SK-N-SH (cell line): ENCODE results near the gene PDGFA. TPM values are rescaled to one million over a fixed set of nuclear protein-coding genes. Genes with fewer than 3 reads are reported as not detected.

Experiments used
- CTCF ChIA-PET: fragments of 300-600, 350-600 bp; formaldehyde crosslinking; extraction: SDS; loops from one replicate; lab custom pipeline; 2021; lab: Yijun Ruan, JAX
- POLR2A ChIA-PET: fragments of 350-600 bp; sonication (Branson Sonifier 250); formaldehyde crosslinking; extraction: SDS; loops from one replicate; lab custom pipeline; 2020; ENCODE audit warnings: antibody characterized with exemption, inconsistent platforms; lab: Yijun Ruan, JAX
- DNase-seq: peaks from one replicate; pipeline ENCODE4 v3.0.0; 2012
- H2AFZ ChIP-seq: fragments of 200-600 bp; sonication (generic); 2 replicates; pipeline ENCODE4 v1.8.1; 2016; ENCODE audit warnings: antibody characterized with exemption, mild to moderate bottlenecking, low read depth
- H3F3A ChIP-seq: fragments of 200-600 bp; sonication (generic); replicated peaks from 2 replicates; pipeline ENCODE3; 2016; ENCODE audit warnings: antibody characterized with exemption, mild to moderate bottlenecking; ENCODE audit not compliant: insufficient read depth
- H3K27ac ChIP-seq, 2 experiments: fragments of 200-500 bp in 1 of 2; fragments of 200-600 bp in 1 of 2; sonication (Bioruptor generic) in 1 of 2; sonication (generic), shearing (Covaris generic) in 1 of 2; 2 replicates each; pipeline versions ENCODE4 v1.5.1 to v1.6.1; 2014 to 2016; ENCODE audit warnings: low read depth in 2 of 2, inconsistent platforms in 1 of 2, low read length in 1 of 2, mild to moderate bottlenecking in 1 of 2, mixed read lengths in 1 of 2
- H3K27me3 ChIP-seq: fragments of 200-600 bp; sonication (generic), shearing (Covaris generic); 2 replicates; pipeline ENCODE4 v1.6.1; 2016; ENCODE audit warnings: mixed run types; ENCODE audit not compliant: insufficient read depth
- H3K36me3 ChIP-seq, 2 experiments: fragments of 200-500 bp in 1 of 2; fragments of 200-600 bp in 1 of 2; sonication (Bioruptor generic) in 1 of 2; sonication (generic) in 1 of 2; replicated peaks in 1 of 2; 2 replicates each; pipeline versions ENCODE3 to v1.5.1; 2014 to 2016; ENCODE audit warnings: low read length in 1 of 2, mild to moderate bottlenecking in 1 of 2; ENCODE audit not compliant: insufficient read depth in 2 of 2, control insufficient read depth in 1 of 2
- H3K4me1 ChIP-seq, 2 experiments: fragments of 200-500 bp in 1 of 2; fragments of 200-600 bp in 1 of 2; sonication (Bioruptor generic) in 1 of 2; sonication (generic), shearing (Covaris generic) in 1 of 2; 2 replicates each; pipeline versions ENCODE4 v1.5.1 to v1.6.1; 2014 to 2016; ENCODE audit warnings: low read depth in 1 of 2, low read length in 1 of 2, mixed run types in 1 of 2; ENCODE audit not compliant: insufficient read depth in 2 of 2, control insufficient read depth in 1 of 2
- H3K4me2 ChIP-seq: fragments of 200-600 bp; sonication (generic), shearing (Covaris generic); 2 replicates; pipeline ENCODE4 v1.6.1; 2017; ENCODE audit warnings: mixed run types
- H3K4me3 ChIP-seq, 2 experiments: fragments of 200-500 bp in 1 of 2; fragments of 200-600 bp in 1 of 2; sonication (Bioruptor generic) in 1 of 2; sonication (generic), shearing (Covaris generic) in 1 of 2; 2 replicates each; pipeline versions ENCODE4 v1.5.1 to v1.8.1; 2014 to 2016; ENCODE audit warnings: low read depth in 2 of 2, inconsistent platforms in 1 of 2, low read length in 1 of 2, mild to moderate bottlenecking in 1 of 2, mixed read lengths in 1 of 2, moderate library complexity in 1 of 2
- H3K79me2 ChIP-seq: fragments of 200-600 bp; sonication (generic); 2 replicates; pipeline ENCODE4 v1.8.1; 2017; ENCODE audit warnings: mild to moderate bottlenecking; ENCODE audit not compliant: insufficient read depth
- H3K9ac ChIP-seq: fragments of 200-600 bp; sonication (generic); 2 replicates; pipeline ENCODE4 v1.6.1; 2017; ENCODE audit warnings: mixed run types
- H3K9me2 ChIP-seq: fragments of 200-600 bp; sonication (generic); 2 replicates; pipeline ENCODE4 v1.6.1; 2017; ENCODE audit warnings: mixed run types
- H3K9me3 ChIP-seq: fragments of 200-600 bp; sonication (generic); 2 replicates; pipeline ENCODE4 v1.6.1; 2017; ENCODE audit warnings: mixed run types, mild to moderate bottlenecking, moderate library complexity
- H4K20me1 ChIP-seq: fragments of 200-600 bp; sonication (generic); 2 replicates; pipeline ENCODE4 v1.6.1; 2017; ENCODE audit warnings: mild to moderate bottlenecking, mixed run types; ENCODE audit not compliant: insufficient read depth
- EP300 ChIP-seq, 2 experiments: IDR thresholded peaks; 2 replicates each; pipeline versions ENCODE4 v1.4.0 to v1.6.1; 2012; ENCODE audit warnings: borderline replicate concordance in 1 of 2, low read depth in 1 of 2, low read length in 1 of 2
- EZH2phosphoT487 ChIP-seq: fragments of 200-600 bp; sonication (generic); IDR thresholded peaks from 2 replicates; pipeline ENCODE4 v1.6.1; 2017; ENCODE audit warnings: low read depth, mixed run types, mild to moderate bottlenecking, antibody characterized with exemption, moderate library complexity, borderline replicate concordance
- FOSL2 ChIP-seq: IDR thresholded peaks from 2 replicates; pipeline ENCODE4 v1.4.0; 2012; ENCODE audit warnings: low read depth, mild to moderate bottlenecking, moderate library complexity, borderline replicate concordance
- FOXM1 ChIP-seq: IDR thresholded peaks from 2 replicates; pipeline ENCODE4 v1.4.0; 2012; ENCODE audit warnings: low read depth, mild to moderate bottlenecking
- GATA2 ChIP-seq: sonication (generic); formaldehyde crosslinking; IDR thresholded peaks from 2 replicates; pipeline ENCODE4 v1.5.0; 2020; ENCODE audit warnings: mild to moderate bottlenecking, missing genetic modification reagents
- JUND ChIP-seq: IDR thresholded peaks from 2 replicates; pipeline ENCODE4 v1.4.0; 2012
- MEF2A ChIP-seq: IDR thresholded peaks from 2 replicates; pipeline ENCODE4 v1.4.0; 2012; ENCODE audit warnings: low read depth, borderline replicate concordance
- MXI1 ChIP-seq: IDR thresholded peaks from 2 replicates; pipeline ENCODE4 v1.6.1; 2012; ENCODE audit warnings: mild to moderate bottlenecking, low read depth, low read length, improper control_type of control experiment
- NFIC ChIP-seq: IDR thresholded peaks from 2 replicates; pipeline ENCODE4 v1.4.0; 2012; ENCODE audit warnings: borderline replicate concordance
- NRF1 ChIP-seq: IDR thresholded peaks from 2 replicates; pipeline ENCODE4 v1.6.1; 2012; ENCODE audit warnings: low read depth, mild to moderate bottlenecking, low read length
- POLR2AphosphoS5 ChIP-seq: IDR thresholded peaks from 2 replicates; pipeline ENCODE4 v1.6.1; 2012; ENCODE audit warnings: low read depth, low read length
- RCOR1 ChIP-seq: fragments of 150-350 bp; IDR thresholded peaks from 2 replicates; pipeline ENCODE4 v1.6.1; 2017; ENCODE audit warnings: antibody characterized with exemption, low read length
- RFX5 ChIP-seq: IDR thresholded peaks from 2 replicates; pipeline ENCODE4 v1.6.1; 2012; ENCODE audit warnings: mild to moderate bottlenecking, improper control_type of control experiment, low read length
- RXRA ChIP-seq: IDR thresholded peaks from 2 replicates; pipeline ENCODE4 v1.4.0; 2012; ENCODE audit warnings: low read depth, mild to moderate bottlenecking, borderline replicate concordance
- SMC3 ChIP-seq: IDR thresholded peaks from 2 replicates; pipeline ENCODE4 v1.6.1; 2012; ENCODE audit warnings: low read depth, low read length, improper control_type of control experiment
- TEAD4 ChIP-seq: IDR thresholded peaks from 2 replicates; pipeline ENCODE4 v1.4.0; 2012; ENCODE audit warnings: mild to moderate bottlenecking, borderline replicate concordance; ENCODE audit not compliant: insufficient read depth
- WGBS: methylation state at CpG from one replicate; pipeline ENCODE4 v1.1.6; 2017; ENCODE audit warnings: low lambda C conversion rate; 5-methylcytosine and 5-hydroxymethylcytosine counted together
- polyA plus RNA-seq, 3 experiments: library from polyadenylated mRNA; depleted of rRNA; stranded (reverse); fragments of >200 nt; gene quantifications; 2 replicates each; pipeline ENCODE4 v1.2.3, GENCODE V29; 2012
- TF ChIP-seq, protein P1 (sequence below): IDR thresholded peaks from 2 replicates; pipeline ENCODE4 v1.4.0; 2012; ENCODE audit warnings: low read depth
- TF ChIP-seq, protein P2 (sequence below): IDR thresholded peaks from 2 replicates; pipeline ENCODE4 v1.4.0; 2012; ENCODE audit warnings: low read depth, borderline replicate concordance

PDGFA gene
- polyA plus RNA-seq, 1 of the 3 experiments (the other 2 are of a cell fraction) = 18.9 TPM

DNA sequence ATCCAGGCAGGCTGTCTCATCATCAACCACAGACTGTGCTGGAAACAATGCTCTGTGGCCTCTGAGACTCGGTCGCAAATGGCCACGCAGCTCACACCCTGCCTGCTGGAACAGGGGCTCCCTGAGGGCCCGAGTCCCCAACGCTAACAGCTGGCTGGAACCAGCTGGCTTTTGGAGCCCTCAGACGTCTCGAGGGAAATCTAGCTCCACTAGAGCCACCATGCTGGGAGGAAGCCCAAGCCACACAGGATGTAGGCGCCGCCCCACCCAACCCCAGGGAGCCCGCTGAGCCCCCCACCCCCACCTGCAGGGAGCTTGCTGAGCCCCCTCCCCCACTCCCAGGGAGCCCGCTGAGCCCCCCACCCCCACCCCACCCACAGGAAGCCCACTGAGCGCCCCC, 21.4 kb upstream of the PDGFA start:
- H3F3A ChIP-seq = peaks cover 11% of the 10 kb centered on the region
- no peak overlapping the region for H3K9ac ChIP-seq
- CTCF ChIA-PET = no interaction called here
- no peaks in the 10 kb centered on the region for H4K20me1 ChIP-seq
- no peaks in the 10 kb centered on the region for H3K36me3 ChIP-seq
- H3K79me2 ChIP-seq = no peaks in the 10 kb centered on the region
- H3K27ac ChIP-seq = peak overlapping the region in 1 of 2 experiments; percentile 53; a peak in 1 of 4 replicates
- no peak overlapping the region for H3K4me3 ChIP-seq
- no peak overlapping the region for H2AFZ ChIP-seq
- TF ChIP-seq EZH2phosphoT487 = no peak
- TF ChIP-seq RFX5 = no peak
- TF ChIP-seq NRF1 = no peak
- no peak for TF ChIP-seq FOSL2
- TF ChIP-seq, protein P1, sequence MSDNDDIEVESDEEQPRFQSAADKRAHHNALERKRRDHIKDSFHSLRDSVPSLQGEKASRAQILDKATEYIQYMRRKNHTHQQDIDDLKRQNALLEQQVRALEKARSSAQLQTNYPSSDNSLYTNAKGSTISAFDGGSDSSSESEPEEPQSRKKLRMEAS = no peak
- no peak for TF ChIP-seq POLR2AphosphoS5
- no peak for TF ChIP-seq NFIC
- TF ChIP-seq SMC3 = no peak
- no peak for TF ChIP-seq FOXM1
- TF ChIP-seq TEAD4 = no peak
- no peak for TF ChIP-seq MXI1
- TF ChIP-seq, protein P2, sequence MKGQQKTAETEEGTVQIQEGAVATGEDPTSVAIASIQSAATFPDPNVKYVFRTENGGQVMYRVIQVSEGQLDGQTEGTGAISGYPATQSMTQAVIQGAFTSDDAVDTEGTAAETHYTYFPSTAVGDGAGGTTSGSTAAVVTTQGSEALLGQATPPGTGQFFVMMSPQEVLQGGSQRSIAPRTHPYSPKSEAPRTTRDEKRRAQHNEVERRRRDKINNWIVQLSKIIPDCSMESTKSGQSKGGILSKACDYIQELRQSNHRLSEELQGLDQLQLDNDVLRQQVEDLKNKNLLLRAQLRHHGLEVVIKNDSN = no peak
- no peak for TF ChIP-seq RXRA
- TF ChIP-seq RCOR1 = no peak
- no peak for TF ChIP-seq EP300 (IDR thresholded peaks at IDR 0.05; ENCODE audit: borderline replicate concordance in 1 of 2, low read depth in 1 of 2, low read length in 1 of 2)
- TF ChIP-seq GATA2 (CRISPR knock-in tag) = no peak
- TF ChIP-seq JUND = no peak
- H3K4me2 ChIP-seq = no peak overlapping the region
- H3K9me2 ChIP-seq = no peaks in the 10 kb centered on the region
- no peaks in the 10 kb centered on the region for H3K9me3 ChIP-seq
- POLR2A ChIA-PET = no interaction called here
- DNase-seq = no peak
- 84% methylated on average over 5 of the region's 12 CpGs for WGBS
- peaks cover 5 to 34% of the 10 kb centered on the region in 2 experiments; a peak in 3 of 4 replicates for H3K4me1 ChIP-seq
- H3K27me3 ChIP-seq = no peaks in the 10 kb centered on the region

DNA sequence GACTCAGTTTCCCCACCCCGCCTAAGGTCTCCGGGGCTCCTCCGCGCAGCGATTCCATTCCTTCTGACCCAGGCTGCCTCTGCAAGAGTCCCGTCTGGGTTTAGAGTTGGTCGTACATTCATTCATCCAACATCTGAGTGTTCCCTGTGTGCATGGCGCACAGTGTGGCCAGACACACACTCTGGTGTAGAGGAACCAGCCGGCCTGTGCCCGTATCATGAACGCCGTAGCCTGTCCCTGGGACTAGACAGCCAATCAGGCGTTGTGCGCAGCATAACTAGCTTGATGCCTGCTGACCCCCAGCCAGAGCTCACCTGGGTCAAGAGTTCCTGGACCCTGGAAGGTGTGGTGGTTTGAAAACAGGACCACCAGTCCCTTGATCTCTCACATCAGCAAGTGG, 20.9 kb upstream of the PDGFA start:
- peaks cover 5 to 34% of the 10 kb centered on the region in 2 experiments; a peak in 3 of 4 replicates for H3K4me1 ChIP-seq
- H3K79me2 ChIP-seq = no peaks in the 10 kb centered on the region
- no peak overlapping the region for H2AFZ ChIP-seq
- H3K9me2 ChIP-seq = no peaks in the 10 kb centered on the region
- H3K9ac ChIP-seq = no peak overlapping the region
- DNase-seq = no peak
- WGBS = 98% methylated on average over 14 of the region's 14 CpGs
- no peaks in the 10 kb centered on the region for H3K27me3 ChIP-seq
- peaks cover 11% of the 10 kb centered on the region for H3F3A ChIP-seq
- TF ChIP-seq EZH2phosphoT487 (no peak), JUND (no peak), MEF2A (no peak), EP300 (IDR thresholded peaks at IDR 0.05; ENCODE audit: borderline replicate concordance in 1 of 2, low read depth in 1 of 2, low read length in 1 of 2) (no peak), NFIC (no peak)
- H3K4me2 ChIP-seq = no peak overlapping the region
- H3K36me3 ChIP-seq = no peaks in the 10 kb centered on the region
- no peaks in the 10 kb centered on the region for H3K9me3 ChIP-seq
- no peak overlapping the region for H3K4me3 ChIP-seq
- POLR2A ChIA-PET = no interaction called here
- CTCF ChIA-PET = no interaction called here
- no peaks in the 10 kb centered on the region for H4K20me1 ChIP-seq
- peak overlapping the region in 1 of 2 experiments; percentile 53; a peak in 3 of 4 replicates for H3K27ac ChIP-seq
